Gastrocnemius medialis (tissue), 4 donors: ENCODE results near the gene ARG2. TPM values are rescaled to one million over a fixed set of nuclear protein-coding genes. Genes with fewer than 3 reads are reported as not detected.

Experiments
- ATAC-seq, 2 donors: fragments of 150-250 bp; one replicate each; pipeline ENCODE4 v1.9.1; 2016
- DNase-seq, 2 donors: peaks; one replicate each; pipeline ENCODE4 v3.0.0-alpha.2; 2019
- H3K27ac ChIP-seq, 4 donors: fragments of 200-600 bp; sonication (generic); 1 replicate in 1 of 4; 2 replicates in 3 of 4; pipeline ENCODE4 v1.5.1; 2016 to 2018; ENCODE audit warnings: mild to moderate bottlenecking in 2 of 4, moderate library complexity in 1 of 4
- H3K27me3 ChIP-seq, 3 donors: fragments of 200-600 bp; sonication (generic) in 2 of 3; 1 replicate in 1 of 3; 2 replicates in 2 of 3; pipeline versions ENCODE4 v1.5.1 to v1.6.0; 2016 to 2019; ENCODE audit warnings: mild to moderate bottlenecking in 1 of 3, moderate library complexity in 1 of 3
- H3K36me3 ChIP-seq, 2 donors: fragments of 200-600 bp; sonication (generic) in 1 of 2; one replicate each; pipeline ENCODE4 v1.5.1; 2017 to 2018
- H3K4me1 ChIP-seq, 2 donors: fragments of 200-600 bp; sonication (generic) in 1 of 2; one replicate each; pipeline ENCODE4 v1.5.1; 2016 to 2017; ENCODE audit warnings: mild to moderate bottlenecking in 2 of 2
- H3K4me3 ChIP-seq, 4 donors: fragments of 200-600 bp; sonication (generic) in 3 of 4; 1 replicate in 1 of 4; 2 replicates in 3 of 4; pipeline ENCODE4 v1.5.1; 2016 to 2019; ENCODE audit warnings: mild to moderate bottlenecking in 2 of 4
- H3K9me3 ChIP-seq, 3 donors: fragments of 200-600 bp; sonication (generic) in 2 of 3; 1 replicate in 1 of 3; 2 replicates in 2 of 3; pipeline ENCODE4 v1.5.1; 2016 to 2019
- POLR2A ChIP-seq, 2 donors: fragments of 450-650 bp; IDR thresholded peaks; one replicate each; pipeline ENCODE4 v1.6.1; 2017; ENCODE audit warnings: antibody characterized with exemption in 2 of 2, mild to moderate bottlenecking in 2 of 2, moderate library complexity in 2 of 2
- in situ Hi-C, 4 donors: fragments of 200-750 bp; cut with MboI; loops; one replicate each; pipeline versions ENCODE4 v1.15.0 to v1.8.0; 2017; ENCODE audit warnings: low sequenced_read_pairs in 4 of 4
- intact Hi-C: fragments of 100-400 bp; cut with DNase I; formaldehyde crosslinking; loops from one replicate; pipeline ENCODE4 v1.15.1; 2023; ENCODE audit warnings: low total_unique reads
- total RNA-seq, 4 donors: library from RNA; depleted of rRNA; stranded (reverse); fragments of >200 nt; gene quantifications; one replicate each; pipeline versions ENCODE4 v1.1.0 to v1.2.3, GENCODE V29; 2016
- TF ChIP-seq, protein P1 (sequence below), 5 experiments: fragments of 450-650 bp in 3 of 5; fragments of 200-600 bp in 2 of 5; sonication (generic) in 2 of 5; IDR thresholded peaks in 4 of 5; conservative IDR thresholded peaks in 1 of 5; 1 replicate in 4 of 5; 2 replicates in 1 of 5; pipeline ENCODE4 v1.5.1; 2016 to 2019; ENCODE audit warnings: antibody characterized with exemption in 5 of 5, mild to moderate bottlenecking in 3 of 5, moderate library complexity in 3 of 5

ARG2 gene
- total RNA-seq, 4 donors from 2014 or later: 4.0 to 662 (median 152) TPM

DNA sequence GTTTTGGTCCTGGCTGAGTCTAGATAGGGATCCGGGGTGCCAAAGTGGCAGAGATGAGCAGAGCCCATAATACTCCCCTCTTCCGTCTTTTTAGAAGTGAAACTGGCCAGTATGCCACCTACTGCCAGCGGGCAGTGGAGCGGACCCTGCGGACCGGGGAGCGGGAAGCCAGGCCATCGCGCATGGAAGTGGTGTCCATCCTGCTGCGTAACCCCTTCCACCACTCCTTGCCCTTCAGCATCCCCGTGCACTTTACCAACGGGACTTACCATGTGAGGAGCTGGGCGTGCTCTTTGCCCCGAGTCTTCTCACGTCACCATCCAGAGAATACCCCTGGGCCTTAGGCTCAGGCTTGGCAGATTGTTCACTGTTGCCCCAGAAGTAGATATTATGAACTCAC is 40.7 kb upstream of the ARG2 start:
- no peaks in the 10 kb centered on the region for H3K4me1 ChIP-seq
- H3K27ac ChIP-seq: no peak overlapping the region
- TF ChIP-seq, protein P1, sequence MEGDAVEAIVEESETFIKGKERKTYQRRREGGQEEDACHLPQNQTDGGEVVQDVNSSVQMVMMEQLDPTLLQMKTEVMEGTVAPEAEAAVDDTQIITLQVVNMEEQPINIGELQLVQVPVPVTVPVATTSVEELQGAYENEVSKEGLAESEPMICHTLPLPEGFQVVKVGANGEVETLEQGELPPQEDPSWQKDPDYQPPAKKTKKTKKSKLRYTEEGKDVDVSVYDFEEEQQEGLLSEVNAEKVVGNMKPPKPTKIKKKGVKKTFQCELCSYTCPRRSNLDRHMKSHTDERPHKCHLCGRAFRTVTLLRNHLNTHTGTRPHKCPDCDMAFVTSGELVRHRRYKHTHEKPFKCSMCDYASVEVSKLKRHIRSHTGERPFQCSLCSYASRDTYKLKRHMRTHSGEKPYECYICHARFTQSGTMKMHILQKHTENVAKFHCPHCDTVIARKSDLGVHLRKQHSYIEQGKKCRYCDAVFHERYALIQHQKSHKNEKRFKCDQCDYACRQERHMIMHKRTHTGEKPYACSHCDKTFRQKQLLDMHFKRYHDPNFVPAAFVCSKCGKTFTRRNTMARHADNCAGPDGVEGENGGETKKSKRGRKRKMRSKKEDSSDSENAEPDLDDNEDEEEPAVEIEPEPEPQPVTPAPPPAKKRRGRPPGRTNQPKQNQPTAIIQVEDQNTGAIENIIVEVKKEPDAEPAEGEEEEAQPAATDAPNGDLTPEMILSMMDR (IDR thresholded peaks at IDR 0.05 in 4 of 5, conservative IDR thresholded peaks at IDR 0.05 in 1 of 5): no peak
- no peak for TF ChIP-seq POLR2A (IDR thresholded peaks at IDR 0.05)
- DNase-seq (no peak), ATAC-seq (no peak)
- in situ Hi-C loops: loop anchor here in 1 of 4 donors (10.0 kb wide), 1 partner anchor 154 kb away; no protein-coding TSS in a partner anchor
- H3K36me3 ChIP-seq: no peaks in the 10 kb centered on the region
- no peaks in the 10 kb centered on the region for H3K9me3 ChIP-seq
- no peak overlapping the region for H3K4me3 ChIP-seq
- intact Hi-C loops: no loop called here
- no peaks in the 10 kb centered on the region for H3K27me3 ChIP-seq

DNA sequence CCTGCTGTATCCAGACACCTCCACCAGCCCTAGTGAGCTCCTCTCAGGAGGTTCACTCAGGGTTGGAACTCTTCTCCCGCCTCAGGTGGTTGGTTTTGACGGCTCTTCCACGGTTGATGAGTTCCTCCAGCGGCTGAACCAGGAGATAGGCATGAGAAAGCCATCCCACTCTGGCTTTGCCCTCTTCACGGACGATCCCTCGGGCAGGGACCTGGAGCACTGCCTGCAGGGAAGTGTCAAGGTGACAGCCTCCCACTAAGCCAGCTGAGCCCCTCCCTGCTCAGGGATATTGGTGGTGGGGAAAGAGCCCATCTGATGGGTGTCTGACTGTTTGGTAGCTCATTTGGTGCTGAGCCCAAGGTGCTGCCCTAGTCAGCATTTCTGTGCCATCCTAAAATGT is 40.1 kb upstream of the ARG2 start:
- Histone ChIP-seq H3K9me3 (no peaks in the 10 kb centered on the region), H3K4me1 (no peaks in the 10 kb centered on the region), H3K27ac (no peak overlapping the region), H3K4me3 (no peak overlapping the region), H3K27me3 (no peaks in the 10 kb centered on the region), H3K36me3 (no peaks in the 10 kb centered on the region)
- no peak for DNase-seq
- ATAC-seq: no peak
- TF ChIP-seq, protein P1 (IDR thresholded peaks at IDR 0.05 in 4 of 5, conservative IDR thresholded peaks at IDR 0.05 in 1 of 5): no peak
- no peak for TF ChIP-seq POLR2A (IDR thresholded peaks at IDR 0.05)
- in situ Hi-C loops (loop anchor here in 3 of 4 donors (5.0 to 10.0 kb wide), 3 partner anchors 123 to 155 kb away; partner anchors contain the start of gene RDH12 (in 3 of the 3)), intact Hi-C loops (no loop called here)

DNA sequence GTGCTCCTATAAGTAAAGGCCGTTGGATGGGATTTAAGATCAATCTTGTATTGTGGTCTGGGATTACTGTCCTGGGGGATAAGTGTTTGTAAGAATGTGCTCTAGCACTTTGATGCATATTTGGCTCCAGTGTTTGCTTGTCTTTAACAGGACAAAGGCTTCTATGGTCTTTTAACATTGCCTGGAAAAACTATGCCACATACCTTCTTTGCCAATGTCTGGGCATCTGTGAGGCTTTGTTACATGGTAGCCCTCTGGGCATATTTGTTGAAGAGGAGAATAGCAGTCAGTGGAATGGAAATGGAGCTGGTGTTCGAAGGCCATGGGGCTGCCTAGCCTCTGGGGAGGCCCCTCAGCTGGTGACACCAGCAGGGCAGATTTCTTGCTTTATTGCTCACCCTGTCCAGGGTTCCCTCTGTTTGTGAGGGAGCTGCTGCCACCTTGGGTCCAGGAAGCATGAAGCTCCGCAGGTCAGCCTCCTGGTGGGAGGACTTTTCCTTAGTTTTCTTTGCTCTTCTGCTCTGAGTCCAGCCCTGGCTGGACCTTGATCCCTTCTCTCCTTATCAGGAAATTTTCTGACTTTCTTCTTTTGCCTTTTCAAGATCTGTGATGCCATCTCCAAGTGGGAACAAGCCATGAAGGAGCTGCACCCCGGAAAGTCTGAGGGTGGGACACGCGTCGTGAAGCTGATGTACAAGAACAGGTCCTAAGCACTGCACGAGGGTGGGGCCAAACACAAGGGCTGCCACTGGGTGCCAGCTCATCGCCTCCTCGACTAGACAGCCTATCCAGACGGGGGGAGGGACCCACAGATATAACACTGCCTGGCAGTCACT is 39.2 kb upstream of the ARG2 start:
- no peak for ATAC-seq
- Histone ChIP-seq H3K9me3 (no peaks in the 10 kb centered on the region), H3K4me3 (no peak overlapping the region), H3K27me3 (no peaks in the 10 kb centered on the region), H3K4me1 (no peaks in the 10 kb centered on the region), H3K36me3 (no peaks in the 10 kb centered on the region), H3K27ac (no peak overlapping the region)
- intact Hi-C loops (no loop called here), in situ Hi-C loops (loop anchor here in 3 of 4 donors (5.0 to 10.0 kb wide), 2 partner anchors 122 to 124 kb away; partner anchors contain the start of gene RDH12 (in 3 of the 3))
- TF ChIP-seq, protein P1 (IDR thresholded peaks at IDR 0.05 in 4 of 5, conservative IDR thresholded peaks at IDR 0.05 in 1 of 5): no peak
- no peak for TF ChIP-seq POLR2A (IDR thresholded peaks at IDR 0.05)
- DNase-seq: no peak

DNA sequence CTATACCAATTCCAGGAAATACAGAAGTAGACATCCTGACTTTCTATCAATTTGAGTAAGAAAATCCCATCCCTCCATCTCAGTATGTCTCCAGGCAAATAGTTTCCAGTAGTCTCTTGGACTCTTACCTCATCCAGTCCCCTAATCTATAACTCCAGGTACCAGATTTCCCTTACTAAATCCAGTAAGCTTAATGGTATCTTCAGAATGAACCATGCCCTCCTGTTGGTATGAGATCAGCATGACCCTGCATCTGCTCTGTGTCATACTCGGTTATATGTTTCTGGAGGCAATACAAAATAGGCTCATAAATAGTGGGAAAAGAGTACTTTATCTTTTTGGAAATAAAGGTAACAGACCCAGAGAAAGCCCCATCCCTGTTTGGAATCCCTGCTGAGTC is 38.1 kb upstream of the ARG2 start:
- TF ChIP-seq POLR2A (IDR thresholded peaks at IDR 0.05): no peak
- TF ChIP-seq, protein P1 (IDR thresholded peaks at IDR 0.05 in 4 of 5, conservative IDR thresholded peaks at IDR 0.05 in 1 of 5): no peak
- Histone ChIP-seq H3K9me3 (no peaks in the 10 kb centered on the region), H3K27me3 (no peaks in the 10 kb centered on the region), H3K4me1 (no peaks in the 10 kb centered on the region), H3K4me3 (no peak overlapping the region), H3K27ac (no peak overlapping the region), H3K36me3 (no peaks in the 10 kb centered on the region)
- in situ Hi-C loops: loop anchor here in 3 of 4 donors (5.0 to 10.0 kb wide), 2 partner anchors 121 to 123 kb away; partner anchors contain the start of gene RDH12 (in 3 of the 3)
- no peak for DNase-seq
- ATAC-seq: no peak
- intact Hi-C loops: no loop called here
